Right lobe of liver (tissue), 6 donors: ENCODE data around the gene BCL2L1. TPM values are rescaled to one million over a fixed set of nuclear protein-coding genes. Genes with fewer than 3 reads are reported as not detected.
"Not testable (repeated sequence)": the region's sequence is repeated elsewhere in the genome, so short reads cannot be mapped to it uniquely, and the experiment has no call there.

ENCODE experiments used
- ATAC-seq, 4 donors: fragments of 200-7000 bp; cut with Tn5 transposase; one replicate each; pipeline ENCODE4 v1.9.1; 2020; ENCODE audit warnings: mild to moderate bottlenecking in 4 of 4, moderate library complexity in 4 of 4
- DNase-seq, 3 donors: peaks; one replicate each; pipeline ENCODE4 v3.0.0-alpha.2; 2020
- H3K27ac ChIP-seq, 3 donors: fragments of 200-600 bp; one replicate each; pipeline ENCODE4 v1.8.0; 2022
- H3K27me3 ChIP-seq, 2 donors: fragments of 200-600 bp; one replicate each; pipeline ENCODE4 v1.8.0; 2022
- H3K36me3 ChIP-seq, 4 donors: fragments of 200-600 bp; sonication (generic) in 1 of 4; one replicate each; pipeline versions ENCODE4 v1.5.1 to v1.8.0; 2017 to 2022; ENCODE audit warnings: control low read depth in 1 of 4
- H3K4me1 ChIP-seq, 4 donors: fragments of 200-600 bp; sonication (generic) in 1 of 4; one replicate each; pipeline versions ENCODE4 v1.5.1 to v1.8.0; 2017 to 2022; ENCODE audit warnings: control low read depth in 1 of 4
- H3K4me3 ChIP-seq, 3 donors: fragments of 200-600 bp; one replicate each; pipeline ENCODE4 v1.8.0; 2022
- H3K9me3 ChIP-seq, 4 donors: fragments of 200-600 bp; sonication (generic) in 1 of 4; one replicate each; pipeline versions ENCODE4 v1.5.1 to v1.8.0; 2017 to 2022; ENCODE audit warnings: control low read depth in 1 of 4
- POLR2A ChIP-seq: fragments of 450-650 bp; IDR thresholded peaks from one replicate; pipeline ENCODE4 v1.6.1; 2017; ENCODE audit warnings: antibody characterized with exemption, mild to moderate bottlenecking
- WGBS: methylation state at CpG from one replicate; pipeline ENCODE4 v1.1.6; 2018; ENCODE audit warnings: low coverage, low lambda C conversion rate; ENCODE audit not compliant: insufficient coverage; ENCODE audit errors: missing lambda C conversion rate; 5-methylcytosine and 5-hydroxymethylcytosine counted together
- intact Hi-C, 2 donors: fragments of 100-400 bp; cut with DNase I; formaldehyde crosslinking; loops; one replicate each; pipeline versions ENCODE4 v1.11.2 to v1.14.1; 2022
- total RNA-seq, 6 experiments: library from RNA; depleted of rRNA in 2 of 6; stranded (reverse); fragments of >200 nt in 2 of 6; fragmentation: NEBNext Ultra II Directional in 3 of 6; extraction: Animal tissue kit (Norgen Biotek cat#: 25700) in 3 of 6; gene quantifications; one replicate each; pipeline versions ENCODE4 v1.1.0 to v1.2.4, GENCODE V29; 2016 to 2023
- TF ChIP-seq, protein P1 (sequence below), 4 donors: fragments of 200-600 bp in 3 of 4; fragments of 450-650 bp in 1 of 4; IDR thresholded peaks; one replicate each; pipeline versions ENCODE4 v1.5.1 to v1.8.0; 2016 to 2022; ENCODE audit warnings: antibody characterized with exemption in 4 of 4, mild to moderate bottlenecking in 2 of 4
- donor health status: DM: no; HTN: yes; CAD: no.
- donor health status: DM: no; HTN: no; CAD: no.
- donor health status: DM: no; HTN: no; CAD: no.
- donor health status: DM: no; HTN: yes; CAD: no.
- donor health status: DM: no; HTN: yes; CAD: no.

The BCL2L1 gene
- total RNA-seq, 6 experiments from 2014 or later, result 30.5 to 96.1 (median 63.4) TPM

DNA sequence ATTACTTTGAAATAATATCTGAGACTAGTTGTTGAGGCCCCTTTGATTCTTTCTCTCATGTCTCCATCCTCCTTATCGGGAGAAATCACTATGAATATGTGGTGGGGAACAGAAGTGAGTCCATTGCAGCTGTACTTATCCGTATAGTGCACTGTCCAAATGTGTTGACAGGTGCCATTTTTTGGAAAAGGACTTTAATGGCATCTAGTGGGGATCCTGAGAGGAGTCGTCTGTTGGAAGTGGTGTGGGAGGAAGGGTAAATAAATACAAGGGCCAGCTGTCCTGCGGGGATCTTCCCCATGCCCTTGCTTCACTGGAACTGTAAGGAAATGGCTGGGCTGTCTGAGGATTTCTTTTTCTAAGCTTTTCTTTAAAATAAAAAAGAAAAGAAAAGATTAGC lies 35.9 kb upstream of the BCL2L1 start:
- intact Hi-C loops, result no loop called here
- ATAC-seq (peak in 1 of 4 donors; percentile 47), DNase-seq (no peak)
- Histone ChIP-seq H3K27me3 (no peaks in the 10 kb centered on the region), H3K36me3 (no peaks in the 10 kb centered on the region), H3K4me3 (no peak overlapping the region), H3K4me1 (peaks cover 0 to 2% (median 0%) of the 10 kb centered on the region in 4 donors), H3K9me3 (no peaks in the 10 kb centered on the region), H3K27ac (no peak overlapping the region)
- 64% methylated on average over 4 of the region's 4 CpGs for WGBS
- no peak for TF ChIP-seq POLR2A
- TF ChIP-seq, protein P1, sequence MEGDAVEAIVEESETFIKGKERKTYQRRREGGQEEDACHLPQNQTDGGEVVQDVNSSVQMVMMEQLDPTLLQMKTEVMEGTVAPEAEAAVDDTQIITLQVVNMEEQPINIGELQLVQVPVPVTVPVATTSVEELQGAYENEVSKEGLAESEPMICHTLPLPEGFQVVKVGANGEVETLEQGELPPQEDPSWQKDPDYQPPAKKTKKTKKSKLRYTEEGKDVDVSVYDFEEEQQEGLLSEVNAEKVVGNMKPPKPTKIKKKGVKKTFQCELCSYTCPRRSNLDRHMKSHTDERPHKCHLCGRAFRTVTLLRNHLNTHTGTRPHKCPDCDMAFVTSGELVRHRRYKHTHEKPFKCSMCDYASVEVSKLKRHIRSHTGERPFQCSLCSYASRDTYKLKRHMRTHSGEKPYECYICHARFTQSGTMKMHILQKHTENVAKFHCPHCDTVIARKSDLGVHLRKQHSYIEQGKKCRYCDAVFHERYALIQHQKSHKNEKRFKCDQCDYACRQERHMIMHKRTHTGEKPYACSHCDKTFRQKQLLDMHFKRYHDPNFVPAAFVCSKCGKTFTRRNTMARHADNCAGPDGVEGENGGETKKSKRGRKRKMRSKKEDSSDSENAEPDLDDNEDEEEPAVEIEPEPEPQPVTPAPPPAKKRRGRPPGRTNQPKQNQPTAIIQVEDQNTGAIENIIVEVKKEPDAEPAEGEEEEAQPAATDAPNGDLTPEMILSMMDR (IDR thresholded peaks at IDR 0.05), result no peak

DNA sequence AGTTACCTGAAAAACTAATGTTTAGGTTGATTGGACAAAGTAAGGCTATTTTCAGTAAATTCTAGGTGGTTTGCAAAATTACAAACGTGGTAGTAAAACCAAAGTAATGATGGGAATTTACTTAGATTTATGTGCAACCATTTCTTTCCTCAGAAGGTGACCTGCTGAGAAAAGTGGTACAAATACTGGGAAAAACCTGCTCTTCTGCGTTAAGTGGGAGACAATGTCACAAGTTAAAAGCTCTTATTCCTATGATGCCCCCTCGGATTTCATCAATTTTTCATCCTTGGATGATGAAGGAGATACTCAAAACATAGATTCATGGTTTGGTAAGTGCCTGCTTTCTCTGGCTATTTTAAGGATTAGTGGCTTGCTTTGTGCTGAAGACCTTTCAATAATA lies 34.6 kb upstream of the BCL2L1 start:
- Histone ChIP-seq H3K27ac (no peak overlapping the region), H3K4me1 (peaks cover 0 to 2% (median 0%) of the 10 kb centered on the region in 4 donors), H3K36me3 (no peaks in the 10 kb centered on the region), H3K4me3 (no peak overlapping the region), H3K9me3 (no peaks in the 10 kb centered on the region), H3K27me3 (no peaks in the 10 kb centered on the region)
- no peak for ATAC-seq
- DNase-seq, result no peak
- TF ChIP-seq POLR2A, result no peak
- TF ChIP-seq, protein P1 (IDR thresholded peaks at IDR 0.05), result no peak
- intact Hi-C loops, result no loop called here
- WGBS, result 86% methylated on average over 3 of the region's 3 CpGs

DNA sequence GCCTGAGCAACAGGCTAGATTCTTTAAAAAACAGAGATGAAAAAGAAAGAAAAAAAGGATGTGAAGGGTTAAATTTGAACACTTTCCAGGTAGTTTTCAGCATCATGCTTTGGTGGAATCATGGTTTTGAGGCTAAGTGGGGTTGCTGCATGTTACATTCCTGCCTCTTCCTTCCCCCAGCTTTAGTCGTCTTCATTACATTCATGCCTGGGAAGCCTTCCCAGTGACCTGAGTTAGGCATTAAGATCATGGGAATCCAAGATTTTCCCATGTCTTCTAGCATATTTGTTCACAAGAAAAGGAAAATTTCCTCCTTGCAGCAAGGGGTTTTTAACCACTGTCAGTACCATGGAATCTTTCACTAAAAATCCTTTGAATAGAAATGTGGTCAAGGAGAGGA lies 28.5 kb upstream of the BCL2L1 start:
- H3K27ac ChIP-seq, result no peak overlapping the region
- no peak for ATAC-seq
- DNase-seq, result no peak
- no peaks in the 10 kb centered on the region for H3K9me3 ChIP-seq
- no peak overlapping the region for H3K4me3 ChIP-seq
- TF ChIP-seq, protein P1 (IDR thresholded peaks at IDR 0.05), result no peak
- TF ChIP-seq POLR2A, result no peak
- H3K27me3 ChIP-seq, result no peaks in the 10 kb centered on the region
- 67% methylated on average over 1 of the region's 1 CpG for WGBS
- H3K4me1 ChIP-seq, result peaks cover 0 to 22% (median 9%) of the 10 kb centered on the region in 4 donors
- intact Hi-C loops, result no loop called here
- H3K36me3 ChIP-seq, result no peaks in the 10 kb centered on the region

DNA sequence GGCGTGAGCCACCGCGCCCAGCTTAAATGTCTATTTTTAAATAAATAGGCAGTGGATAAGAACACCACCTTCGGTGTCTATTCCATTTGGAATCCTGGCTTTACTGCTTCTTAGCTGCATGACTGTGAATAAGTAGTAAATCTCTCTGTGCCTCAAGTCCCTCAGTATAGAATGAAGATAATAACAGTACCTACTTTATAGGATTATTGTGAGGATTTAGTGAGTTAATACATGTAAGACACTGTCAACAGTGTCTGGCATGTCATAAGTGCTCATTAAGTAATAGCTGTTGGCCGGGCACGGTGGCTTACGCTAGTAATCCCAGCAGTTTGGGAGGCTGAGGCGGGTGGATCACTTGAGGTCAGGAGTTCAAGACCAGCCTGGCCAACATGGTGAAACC lies 26.6 kb upstream of the BCL2L1 start:
- intact Hi-C loops, result no loop called here
- no peak overlapping the region for H3K27ac ChIP-seq
- ATAC-seq (no peak), DNase-seq (no peak)
- no peak for TF ChIP-seq POLR2A
- TF ChIP-seq, protein P1 (IDR thresholded peaks at IDR 0.05), result no peak
- no peaks in the 10 kb centered on the region for H3K36me3 ChIP-seq
- no peaks in the 10 kb centered on the region for H3K27me3 ChIP-seq
- H3K4me1 ChIP-seq, result peaks cover 0 to 37% (median 13%) of the 10 kb centered on the region in 4 donors
- 68% methylated on average over 8 of the region's 8 CpGs for WGBS
- H3K4me3 ChIP-seq, result no peak overlapping the region
- no peaks in the 10 kb centered on the region for H3K9me3 ChIP-seq

DNA sequence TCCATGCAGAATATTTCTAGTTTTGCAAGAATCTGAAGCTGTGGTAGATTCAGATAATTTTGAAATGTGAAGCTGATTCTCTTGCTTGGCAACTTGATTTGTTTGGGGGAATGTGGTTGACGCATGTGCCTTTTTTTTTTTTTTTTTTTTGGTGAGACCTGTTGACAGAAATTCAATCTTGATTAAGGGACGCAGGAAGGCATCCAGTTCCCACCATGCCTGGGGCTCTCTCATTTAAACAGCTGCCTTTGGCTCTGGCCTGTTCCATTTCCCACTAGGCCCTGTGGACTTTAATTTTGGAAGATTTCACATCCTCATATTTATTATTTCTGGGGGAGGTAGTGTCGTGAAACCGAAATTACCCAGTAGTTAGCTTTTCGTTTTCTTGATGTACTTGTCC lies 25.0 kb upstream of the BCL2L1 start:
- intact Hi-C loops, result no loop called here
- ATAC-seq, result peak; percentile 41 to 54 (median 49)

DNA sequence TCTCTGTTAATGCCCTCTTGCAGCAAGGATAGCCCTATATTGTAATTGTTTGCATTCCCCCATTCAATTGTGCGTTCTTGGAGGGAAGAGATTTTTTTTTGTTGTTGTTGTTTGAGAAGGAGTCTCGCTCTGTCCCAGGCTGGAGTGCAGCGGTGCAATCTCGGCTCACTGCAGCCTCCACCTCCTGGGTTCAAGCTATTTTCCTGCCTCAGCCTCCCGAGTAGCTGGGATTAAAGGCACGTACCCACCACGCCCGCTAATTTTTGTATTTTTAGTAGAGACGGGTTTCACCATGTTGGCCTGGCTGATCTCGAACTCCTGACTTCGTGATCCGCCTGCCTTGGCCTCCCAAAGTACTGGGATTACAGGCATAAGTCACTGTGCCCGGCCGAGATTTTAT lies 24.4 kb upstream of the BCL2L1 start:
- ATAC-seq, result peak in 1 of 4 donors; percentile 6
- H3K27me3 ChIP-seq, H3K36me3 ChIP-seq, DNase-seq, H3K4me3 ChIP-seq, H3K9me3 ChIP-seq, intact Hi-C loops: not testable (repeated sequence)
- Histone ChIP-seq H3K4me1 (peaks cover 0 to 37% (median 13%) of the 10 kb centered on the region in 4 donors), H3K27ac (peak overlapping the region in 2 of 3 donors; percentile 22 to 39)
- WGBS, result 84% methylated on average over 11 of the region's 14 CpGs

More for the DNA sequence above, 25.0 kb upstream of the BCL2L1 start:
- Histone ChIP-seq H3K9me3 (no peaks in the 10 kb centered on the region), H3K27ac (peak overlapping the region in 2 of 3 donors; percentile 38 to 43), H3K4me1 (peaks cover 0 to 37% (median 13%) of the 10 kb centered on the region in 4 donors), H3K27me3 (no peaks in the 10 kb centered on the region), H3K36me3 (no peaks in the 10 kb centered on the region), H3K4me3 (no peak overlapping the region)
- TF ChIP-seq, protein P1 (IDR thresholded peaks at IDR 0.05), result no peak
- no peak for TF ChIP-seq POLR2A
- WGBS, result 25% methylated on average over 5 of the region's 5 CpGs
- peak in 1 of 3 donors; percentile 60 for DNase-seq
